Measurements from ENCODE around the gene WFDC1. TPM values are rescaled to one million over a fixed set of nuclear protein-coding genes. Genes with fewer than 3 reads are reported as not detected.

WFDC1 gene
- total RNA-seq, 2 donors from 2014 or later: 0.78 to 2.3 TPM

DNA sequence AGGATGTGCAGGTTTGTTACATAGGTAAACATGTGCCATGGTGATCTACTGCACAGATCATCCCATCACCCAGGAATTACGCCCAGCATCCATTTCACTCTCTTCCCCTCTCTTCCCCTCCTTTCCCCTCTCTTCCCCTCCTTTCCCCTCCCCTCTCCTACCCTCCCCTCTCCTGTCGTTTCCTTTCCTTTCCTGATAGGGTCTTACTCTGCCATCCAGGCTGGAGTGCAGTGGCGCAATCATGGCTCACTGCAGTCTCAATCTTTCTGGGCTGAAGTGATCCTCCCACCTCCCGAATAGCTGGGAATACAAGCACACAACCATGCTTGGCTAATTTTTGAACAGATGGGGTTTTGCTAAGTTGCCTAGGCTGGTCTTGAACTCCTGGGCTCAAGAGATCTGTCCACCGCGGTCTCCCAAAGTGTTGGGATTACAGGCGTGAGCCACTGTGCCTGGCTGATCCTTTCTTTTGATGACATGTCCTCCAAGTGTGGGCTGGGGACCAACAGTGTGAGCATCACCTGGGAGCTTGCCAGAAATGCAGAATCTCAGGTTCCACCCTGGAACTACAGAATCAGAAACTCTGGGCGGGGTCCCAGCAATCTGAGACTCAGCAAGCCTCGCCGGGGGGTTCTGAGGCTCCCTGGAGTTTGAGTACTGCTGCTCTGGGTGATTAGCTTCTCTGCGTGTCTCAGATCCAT is 84.5 kb downstream of the WFDC1 start:
- Histone ChIP-seq H3K4me1 (no peaks in the 10 kb centered on the region), H3K9me3 (no peaks in the 10 kb centered on the region), H3K36me3 (replicated peaks in 1 of 2; ENCODE audit: insufficient read depth in 1 of 2, low read depth in 2 of 2) (no peaks in the 10 kb centered on the region), H3K4me3 (no peak overlapping the region), H3K27me3 (no peaks in the 10 kb centered on the region), H3K27ac (no peak overlapping the region)
- WGBS, 2 donors: 53 to 54% methylated on average over 8 to 11 of the region's 11 CpGs
- TF ChIP-seq POLR2A (IDR thresholded peaks at IDR 0.05): no peak
- TF ChIP-seq, protein P1, sequence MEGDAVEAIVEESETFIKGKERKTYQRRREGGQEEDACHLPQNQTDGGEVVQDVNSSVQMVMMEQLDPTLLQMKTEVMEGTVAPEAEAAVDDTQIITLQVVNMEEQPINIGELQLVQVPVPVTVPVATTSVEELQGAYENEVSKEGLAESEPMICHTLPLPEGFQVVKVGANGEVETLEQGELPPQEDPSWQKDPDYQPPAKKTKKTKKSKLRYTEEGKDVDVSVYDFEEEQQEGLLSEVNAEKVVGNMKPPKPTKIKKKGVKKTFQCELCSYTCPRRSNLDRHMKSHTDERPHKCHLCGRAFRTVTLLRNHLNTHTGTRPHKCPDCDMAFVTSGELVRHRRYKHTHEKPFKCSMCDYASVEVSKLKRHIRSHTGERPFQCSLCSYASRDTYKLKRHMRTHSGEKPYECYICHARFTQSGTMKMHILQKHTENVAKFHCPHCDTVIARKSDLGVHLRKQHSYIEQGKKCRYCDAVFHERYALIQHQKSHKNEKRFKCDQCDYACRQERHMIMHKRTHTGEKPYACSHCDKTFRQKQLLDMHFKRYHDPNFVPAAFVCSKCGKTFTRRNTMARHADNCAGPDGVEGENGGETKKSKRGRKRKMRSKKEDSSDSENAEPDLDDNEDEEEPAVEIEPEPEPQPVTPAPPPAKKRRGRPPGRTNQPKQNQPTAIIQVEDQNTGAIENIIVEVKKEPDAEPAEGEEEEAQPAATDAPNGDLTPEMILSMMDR (IDR thresholded peaks at IDR 0.05): no peak
- intact Hi-C loops (cut with DNase I): no loop called here
- DNase-seq: no peak
- ATAC-seq: no peak

Small RNAs within 50 kb of the gene (small RNA-seq; reads per million reads assigned to genes)
- gene RNA5SP433: not detected

Other genes with a start within 250 kb of the WFDC1 start
- gene MBTPS1, start 177.9 kb upstream of the WFDC1 start, total RNA-seq: 10 to 100 TPM; 58.9 to 75.5 TPM
- gene HSDL1, start 149.7 kb upstream of the WFDC1 start, total RNA-seq: 1 to 10 TPM; 6.3 to 8.0 TPM
- 1 to 10 TPM in 1 of 2 donors, under 1 TPM in 1; 0.99 to 1.3 TPM for gene DNAAF1, start 149.6 kb upstream of the WFDC1 start, total RNA-seq
- 10 to 100 TPM; 33.5 to 80.8 TPM for gene TAF1C, start 107.8 kb upstream of the WFDC1 start, total RNA-seq
- gene ADAD2, start 103.7 kb upstream of the WFDC1 start, total RNA-seq: 1 to 10 TPM in 1 of 2 donors, not detected in 1; 4.0 TPM
- not detected for gene KCNG4, start 54.9 kb upstream of the WFDC1 start, total RNA-seq
- 10 to 100 TPM in 1 of 2 donors, 1 to 10 TPM in 1; 2.1 to 18.1 TPM for gene ATP2C2, start 73.7 kb downstream of the WFDC1 start, total RNA-seq
- 10 to 100 TPM in 1 of 2 donors, 1 to 10 TPM in 1; 6.7 to 11.2 TPM for gene MEAK7, start 209.8 kb downstream of the WFDC1 start, total RNA-seq